IgD-negative memory B cell (primary cell): Measurements from ENCODE around the gene MSANTD1. TPM values are rescaled to one million over a fixed set of nuclear protein-coding genes. Genes with fewer than 3 reads are reported as not detected.

Source experiments
- H3K27ac Mint-ChIP-seq, 3 donors: one replicate each; pipeline ENCODE4 v1.8.0; 2020 to 2022; ENCODE audit warnings: mild to moderate bottlenecking in 3 of 3, mixed read lengths in 3 of 3, moderate library complexity in 1 of 3
- H3K27me3 Mint-ChIP-seq: one replicate; pipeline ENCODE4 v1.8.0; 2021; ENCODE audit warnings: mixed read lengths
- H3K36me3 Mint-ChIP-seq: one replicate; pipeline ENCODE4 v1.8.0; 2020; ENCODE audit warnings: mild to moderate bottlenecking, mixed read lengths
- H3K4me1 Mint-ChIP-seq, 3 donors: one replicate each; pipeline ENCODE4 v1.8.0; 2020 to 2022; ENCODE audit warnings: mixed read lengths in 3 of 3, mild to moderate bottlenecking in 1 of 3
- H3K4me3 Mint-ChIP-seq, 4 donors: one replicate each; pipeline ENCODE4 v1.8.0; 2020 to 2022; ENCODE audit warnings: mild to moderate bottlenecking in 4 of 4, mixed read lengths in 4 of 4, moderate library complexity in 3 of 4
- H3K9me3 Mint-ChIP-seq, 3 donors: one replicate each; pipeline ENCODE4 v1.8.0; 2020 to 2021; ENCODE audit warnings: mixed read lengths in 3 of 3, mild to moderate bottlenecking in 1 of 3
- polyA plus RNA-seq: library from polyadenylated mRNA; unstranded; fragments of 300-500 nt; fragmentation: Illumina TruSeq; gene quantifications from one replicate; pipeline ENCODE4 v1.2.3, GENCODE V29; 2021

The MSANTD1 gene
- polyA plus RNA-seq, 1 donor from 2014 or later = not detected

GRCh38 chr4:3268395-3269104 lies 19.6 kb downstream of the MSANTD1 start:
- H3K36me3 Mint-ChIP-seq = no peaks in the 10 kb centered on the region
- H3K27ac Mint-ChIP-seq = no peak overlapping the region
- no peaks in the 10 kb centered on the region for H3K9me3 Mint-ChIP-seq
- no peak overlapping the region for H3K4me3 Mint-ChIP-seq
- H3K27me3 Mint-ChIP-seq = peaks cover 7% of the 10 kb centered on the region
- peaks cover 3 to 6% (median 6%) of the 10 kb centered on the region in 3 donors for H3K4me1 Mint-ChIP-seq

GRCh38 chr4:3269105-3269927 lies 20.4 kb downstream of the MSANTD1 start:
- Mint-ChIP-seq H3K27me3 (peaks cover 7% of the 10 kb centered on the region), H3K4me3 (no peak overlapping the region), H3K4me1 (peaks cover 3 to 6% (median 6%) of the 10 kb centered on the region in 3 donors), H3K27ac (no peak overlapping the region), H3K36me3 (no peaks in the 10 kb centered on the region), H3K9me3 (no peaks in the 10 kb centered on the region)

GRCh38 chr4:3269991-3270611 lies 21.1 kb downstream of the MSANTD1 start:
- Mint-ChIP-seq H3K27ac (no peak overlapping the region), H3K9me3 (no peaks in the 10 kb centered on the region), H3K36me3 (no peaks in the 10 kb centered on the region), H3K27me3 (peaks cover 7% of the 10 kb centered on the region), H3K4me3 (no peak overlapping the region), H3K4me1 (peaks cover 3 to 6% (median 6%) of the 10 kb centered on the region in 3 donors)

GRCh38 chr4:3271131-3271530 lies 22.2 kb downstream of the MSANTD1 start:
- Mint-ChIP-seq H3K9me3 (no peaks in the 10 kb centered on the region), H3K27ac (peak overlapping the region in 1 of 3 donors; percentile 20), H3K4me1 (peaks cover 3 to 6% (median 6%) of the 10 kb centered on the region in 3 donors), H3K27me3 (peaks cover 7% of the 10 kb centered on the region), H3K4me3 (no peak overlapping the region), H3K36me3 (no peaks in the 10 kb centered on the region)

GRCh38 chr4:3276986-3277385 lies 28.0 kb downstream of the MSANTD1 start:
- Mint-ChIP-seq H3K27me3 (peaks cover 5% of the 10 kb centered on the region), H3K4me1 (peaks cover 6% of the 10 kb centered on the region in 3 donors), H3K4me3 (no peak overlapping the region), H3K9me3 (peaks cover 2 to 10% (median 4%) of the 10 kb centered on the region in 3 donors), H3K36me3 (peaks cover 4% of the 10 kb centered on the region), H3K27ac (peak overlapping the region in 1 of 3 donors; percentile 28)

GRCh38 chr4:3280466-3280865 lies 31.5 kb downstream of the MSANTD1 start:
- no peak overlapping the region for H3K4me3 Mint-ChIP-seq
- H3K27me3 Mint-ChIP-seq = peaks cover 2% of the 10 kb centered on the region
- H3K27ac Mint-ChIP-seq = no peak overlapping the region

GRCh38 chr4:3283483-3283882 lies 34.5 kb downstream of the MSANTD1 start:
- Mint-ChIP-seq H3K27me3 (peaks cover 4% of the 10 kb centered on the region), H3K36me3 (no peaks in the 10 kb centered on the region), H3K4me3 (no peak overlapping the region), H3K27ac (no peak overlapping the region), H3K4me1 (peaks cover 7 to 11% (median 10%) of the 10 kb centered on the region in 3 donors), H3K9me3 (peaks cover 3 to 10% (median 4%) of the 10 kb centered on the region in 3 donors)

More at GRCh38 chr4:3280466-3280865, 31.5 kb downstream of the MSANTD1 start:
- Mint-ChIP-seq H3K36me3 (peaks cover 4% of the 10 kb centered on the region), H3K9me3 (peaks cover 3 to 10% (median 4%) of the 10 kb centered on the region in 3 donors), H3K4me1 (peaks cover 0 to 6% (median 0%) of the 10 kb centered on the region in 3 donors)

- Mint-ChIP-seq H3K9me3 (peaks cover 1 to 9% (median 2%) of the 10 kb centered on the region in 3 donors), H3K36me3 (no peaks in the 10 kb centered on the region), H3K27me3 (peaks cover 4% of the 10 kb centered on the region), H3K4me3 (no peak overlapping the region), H3K27ac (peak overlapping the region in 1 of 3 donors; percentile 31), H3K4me1 (peaks cover 7 to 12% (median 11%) of the 10 kb centered on the region in 3 donors)
These were observed 35.0 kb downstream of the MSANTD1 start for GRCh38 chr4:3283916-3284315.

GRCh38 chr4:3284734-3285557 lies 36.0 kb downstream of the MSANTD1 start:
- Mint-ChIP-seq H3K4me1 (peaks cover 7 to 12% (median 11%) of the 10 kb centered on the region in 3 donors), H3K36me3 (no peaks in the 10 kb centered on the region), H3K27me3 (peaks cover 4% of the 10 kb centered on the region), H3K27ac (no peak overlapping the region), H3K9me3 (peaks cover 0 to 5% (median 2%) of the 10 kb centered on the region in 3 donors), H3K4me3 (no peak overlapping the region)

- Mint-ChIP-seq H3K27ac (peak overlapping the region in 2 of 3 donors; percentile 30 to 46), H3K4me3 (peak overlapping the region; percentile 30 to 77 (median 58)), H3K4me1 (peaks cover 7 to 11% (median 10%) of the 10 kb centered on the region in 3 donors), H3K9me3 (peaks cover 0 to 5% (median 2%) of the 10 kb centered on the region in 3 donors), H3K27me3 (peaks cover 4% of the 10 kb centered on the region), H3K36me3 (no peaks in the 10 kb centered on the region)
These were observed 36.8 kb downstream of the MSANTD1 start for GRCh38 chr4:3285558-3286334.

- H3K27me3 Mint-ChIP-seq = peaks cover 7% of the 10 kb centered on the region
- H3K4me1 Mint-ChIP-seq = peaks cover 8 to 13% (median 9%) of the 10 kb centered on the region in 3 donors
- peak overlapping the region in 1 of 3 donors; percentile 30 for H3K27ac Mint-ChIP-seq
- no peaks in the 10 kb centered on the region for H3K36me3 Mint-ChIP-seq
- H3K9me3 Mint-ChIP-seq = peaks cover 0 to 5% (median 2%) of the 10 kb centered on the region in 3 donors
- peak overlapping the region in 3 of 4 donors; percentile 57 to 77 (median 59) for H3K4me3 Mint-ChIP-seq
These were observed 37.6 kb downstream of the MSANTD1 start for GRCh38 chr4:3286335-3287175.

- H3K27me3 Mint-ChIP-seq = peaks cover 11% of the 10 kb centered on the region
- no peaks in the 10 kb centered on the region for H3K9me3 Mint-ChIP-seq
- H3K4me1 Mint-ChIP-seq = peaks cover 9 to 17% (median 13%) of the 10 kb centered on the region in 3 donors
- no peak overlapping the region for H3K27ac Mint-ChIP-seq
- H3K36me3 Mint-ChIP-seq = no peaks in the 10 kb centered on the region
- H3K4me3 Mint-ChIP-seq = peak overlapping the region in 1 of 4 donors; percentile 14
These were observed 38.5 kb downstream of the MSANTD1 start for GRCh38 chr4:3287271-3287971.
